ENCODE results near the gene DNM2. TPM values are rescaled to one million over a fixed set of nuclear protein-coding genes. Genes with fewer than 3 reads are reported as not detected.
A peak's percentile ranks its signal among the peaks of the same experiment; 100 is the strongest.

The DNM2 gene
- total and polyA plus RNA-seq, 2 of the 13 experiments (the other 11 are each of a cell fraction or from before 2014, with no cell fraction given): 41.7 to 59.8 TPM

GRCh38 chr19:10863107-10863717 is 145.3 kb downstream of the DNM2 start (continued):
- TF ChIP-seq ATF7 (IDR thresholded peaks at IDR 0.05): peak; percentile 77
- 0 out of 2 replicates have a peak, but pooled peaks have one; percentile 22 for TF ChIP-seq ATF7 (CRISPR knock-in tag; IDR thresholded peaks at IDR 0.05)
- TF ChIP-seq, protein P1, sequence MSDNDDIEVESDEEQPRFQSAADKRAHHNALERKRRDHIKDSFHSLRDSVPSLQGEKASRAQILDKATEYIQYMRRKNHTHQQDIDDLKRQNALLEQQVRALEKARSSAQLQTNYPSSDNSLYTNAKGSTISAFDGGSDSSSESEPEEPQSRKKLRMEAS (IDR thresholded peaks at IDR 0.05): peak; percentile 48; the same call in 1 of the 2 replicates
- peak; percentile 21; the same call in 1 of the 2 replicates for TF ChIP-seq HOXA3 (CRISPR knock-in tag; IDR thresholded peaks at IDR 0.05)
- TF ChIP-seq PATZ1 (CRISPR knock-in tag; IDR thresholded peaks at IDR 0.05): peak; percentile 40; the same call in 1 of the 2 replicates
- TF ChIP-seq, protein P2, sequence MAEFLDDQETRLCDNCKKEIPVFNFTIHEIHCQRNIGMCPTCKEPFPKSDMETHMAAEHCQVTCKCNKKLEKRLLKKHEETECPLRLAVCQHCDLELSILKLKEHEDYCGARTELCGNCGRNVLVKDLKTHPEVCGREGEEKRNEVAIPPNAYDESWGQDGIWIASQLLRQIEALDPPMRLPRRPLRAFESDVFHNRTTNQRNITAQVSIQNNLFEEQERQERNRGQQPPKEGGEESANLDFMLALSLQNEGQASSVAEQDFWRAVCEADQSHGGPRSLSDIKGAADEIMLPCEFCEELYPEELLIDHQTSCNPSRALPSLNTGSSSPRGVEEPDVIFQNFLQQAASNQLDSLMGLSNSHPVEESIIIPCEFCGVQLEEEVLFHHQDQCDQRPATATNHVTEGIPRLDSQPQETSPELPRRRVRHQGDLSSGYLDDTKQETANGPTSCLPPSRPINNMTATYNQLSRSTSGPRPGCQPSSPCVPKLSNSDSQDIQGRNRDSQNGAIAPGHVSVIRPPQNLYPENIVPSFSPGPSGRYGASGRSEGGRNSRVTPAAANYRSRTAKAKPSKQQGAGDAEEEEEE (CRISPR knock-in tag; IDR thresholded peaks at IDR 0.05; ENCODE audit: borderline replicate concordance): no peak
- TF ChIP-seq, protein P3, sequence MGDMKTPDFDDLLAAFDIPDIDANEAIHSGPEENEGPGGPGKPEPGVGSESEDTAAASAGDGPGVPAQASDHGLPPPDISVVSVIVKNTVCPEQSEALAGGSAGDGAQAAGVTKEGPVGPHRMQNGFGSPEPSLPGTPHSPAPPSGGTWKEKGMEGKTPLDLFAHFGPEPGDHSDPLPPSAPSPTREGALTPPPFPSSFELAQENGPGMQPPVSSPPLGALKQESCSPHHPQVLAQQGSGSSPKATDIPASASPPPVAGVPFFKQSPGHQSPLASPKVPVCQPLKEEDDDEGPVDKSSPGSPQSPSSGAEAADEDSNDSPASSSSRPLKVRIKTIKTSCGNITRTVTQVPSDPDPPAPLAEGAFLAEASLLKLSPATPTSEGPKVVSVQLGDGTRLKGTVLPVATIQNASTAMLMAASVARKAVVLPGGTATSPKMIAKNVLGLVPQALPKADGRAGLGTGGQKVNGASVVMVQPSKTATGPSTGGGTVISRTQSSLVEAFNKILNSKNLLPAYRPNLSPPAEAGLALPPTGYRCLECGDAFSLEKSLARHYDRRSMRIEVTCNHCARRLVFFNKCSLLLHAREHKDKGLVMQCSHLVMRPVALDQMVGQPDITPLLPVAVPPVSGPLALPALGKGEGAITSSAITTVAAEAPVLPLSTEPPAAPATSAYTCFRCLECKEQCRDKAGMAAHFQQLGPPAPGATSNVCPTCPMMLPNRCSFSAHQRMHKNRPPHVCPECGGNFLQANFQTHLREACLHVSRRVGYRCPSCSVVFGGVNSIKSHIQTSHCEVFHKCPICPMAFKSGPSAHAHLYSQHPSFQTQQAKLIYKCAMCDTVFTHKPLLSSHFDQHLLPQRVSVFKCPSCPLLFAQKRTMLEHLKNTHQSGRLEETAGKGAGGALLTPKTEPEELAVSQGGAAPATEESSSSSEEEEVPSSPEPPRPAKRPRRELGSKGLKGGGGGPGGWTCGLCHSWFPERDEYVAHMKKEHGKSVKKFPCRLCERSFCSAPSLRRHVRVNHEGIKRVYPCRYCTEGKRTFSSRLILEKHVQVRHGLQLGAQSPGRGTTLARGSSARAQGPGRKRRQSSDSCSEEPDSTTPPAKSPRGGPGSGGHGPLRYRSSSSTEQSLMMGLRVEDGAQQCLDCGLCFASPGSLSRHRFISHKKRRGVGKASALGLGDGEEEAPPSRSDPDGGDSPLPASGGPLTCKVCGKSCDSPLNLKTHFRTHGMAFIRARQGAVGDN (CRISPR knock-in tag; IDR thresholded peaks at IDR 0.05): peak; percentile 71
- peak; percentile 55 for TF ChIP-seq ZFX (CRISPR knock-in tag; IDR thresholded peaks at IDR 0.05; ENCODE audit: low read depth)
- 0 out of 2 replicates have a peak, but pooled peaks have one; percentile 37 for TF ChIP-seq ZNF850 (CRISPR knock-in tag; conservative IDR thresholded peaks at IDR 0.05)
- TF ChIP-seq NRL (CRISPR knock-in tag; IDR thresholded peaks at IDR 0.05; ENCODE audit: borderline replicate concordance): peak; percentile 22; the same call in 1 of the 2 replicates
- no peak for TF ChIP-seq CERS6 (CRISPR knock-in tag; IDR thresholded peaks at IDR 0.05)
- TF ChIP-seq NFKB2 (CRISPR knock-in tag; IDR thresholded peaks at IDR 0.05; ENCODE audit: borderline replicate concordance): peak; percentile 43; the same call in 1 of the 2 replicates
- TF ChIP-seq SMAD1 (CRISPR knock-in tag; IDR thresholded peaks at IDR 0.05; ENCODE audit: borderline replicate concordance, low read depth): 0 out of 2 replicates have a peak, but pooled peaks have one; percentile 75
- 0 out of 2 replicates have a peak, but pooled peaks have one; percentile 29 for TF ChIP-seq ZSCAN31 (CRISPR knock-in tag; IDR thresholded peaks at IDR 0.05; ENCODE audit: low read depth)
- 0 out of 2 replicates have a peak, but pooled peaks have one; percentile 21 for TF ChIP-seq MED1 (CRISPR knock-in tag; IDR thresholded peaks at IDR 0.05)
- 0 out of 2 replicates have a peak, but pooled peaks have one; percentile 18 for TF ChIP-seq SP4 (CRISPR knock-in tag; IDR thresholded peaks at IDR 0.05)

Measured in HepG2 (cell line).